NCI-H345 (cell line): ENCODE measurements around the gene HHATL.

ENCODE experiments used
- DNase-seq: peaks from one replicate; lab custom pipeline; 2025; lab: John Stamatoyannopoulos, UW

Gene HHATL

GRCh38 chr3:42698216-42698910, 4.2 kb downstream of the HHATL start:
- no peak for DNase-seq

- no peak for DNase-seq
These were observed 5.1 kb downstream of the HHATL start for GRCh38 chr3:42697289-42698051.

- no peak for DNase-seq
These were observed 6.0 kb downstream of the HHATL start for GRCh38 chr3:42696356-42697288.

GRCh38 chr3:42694366-42694765, 8.2 kb downstream of the HHATL start:
- DNase-seq, result no peak

- no peak for DNase-seq
These were observed 9.1 kb downstream of the HHATL start for GRCh38 chr3:42693530-42693930.

GRCh38 chr3:42692667-42693529, 9.7 kb downstream of the HHATL start:
- no peak for DNase-seq

GRCh38 chr3:42691816-42692666, 10.6 kb downstream of the HHATL start:
- no peak for DNase-seq

- DNase-seq, result no peak
These were observed 11.6 kb downstream of the HHATL start for GRCh38 chr3:42690766-42691680.

- DNase-seq, result no peak
These were observed 12.4 kb downstream of the HHATL start for GRCh38 chr3:42690191-42690590.

GRCh38 chr3:42689421-42690014, 13.1 kb downstream of the HHATL start:
- no peak for DNase-seq

GRCh38 chr3:42688487-42689420, 13.8 kb downstream of the HHATL start:
- DNase-seq, result no peak

- no peak for DNase-seq
These were observed 14.6 kb downstream of the HHATL start for GRCh38 chr3:42688016-42688415.

GRCh38 chr3:42686832-42687650, 15.6 kb downstream of the HHATL start:
- no peak for DNase-seq

GRCh38 chr3:42685891-42686820, 16.4 kb downstream of the HHATL start:
- no peak for DNase-seq

- DNase-seq, result no peak
These were observed 17.2 kb downstream of the HHATL start, which contains the start of gene KLHL40 for GRCh38 chr3:42685363-42685881. TSS of gene KLHL40 (plus strand) at chr3:42685537. CDS start at chr3:42685619, 82 bp downstream.
